ENCODE measurements around the gene STX1A.

Gene STX1A

GRCh38 chr7:73707045-73707631 is 12.3 kb downstream of the STX1A start:
- no peak for DNase-seq
- TF ChIP-seq POLR2A (IDR thresholded peaks at IDR 0.05; ENCODE audit: low read length), result no peak
- TF ChIP-seq GATA1 (IDR thresholded peaks at IDR 0.05; ENCODE audit: low read depth, low read length), result no peak

GRCh38 chr7:73706126-73707044 is 13.1 kb downstream of the STX1A start:
- DNase-seq, result peak; percentile 26 to 70
- TF ChIP-seq POLR2A (IDR thresholded peaks at IDR 0.05; ENCODE audit: low read length) (no peak), GATA1 (IDR thresholded peaks at IDR 0.05; ENCODE audit: low read depth, low read length) (no peak)

- TF ChIP-seq GATA1 (IDR thresholded peaks at IDR 0.05; ENCODE audit: low read depth, low read length) (no peak), POLR2A (IDR thresholded peaks at IDR 0.05; ENCODE audit: low read length) (no peak)
- no peak for DNase-seq
These were observed 13.9 kb downstream of the STX1A start for GRCh38 chr7:73705551-73705920.

- TF ChIP-seq POLR2A (IDR thresholded peaks at IDR 0.05; ENCODE audit: low read length), result no peak
- TF ChIP-seq GATA1 (IDR thresholded peaks at IDR 0.05; ENCODE audit: low read depth, low read length), result no peak
- no peak for DNase-seq
These were observed 14.6 kb downstream of the STX1A start for GRCh38 chr7:73704640-73705550.

GRCh38 chr7:73703757-73704639 is 15.5 kb downstream of the STX1A start:
- TF ChIP-seq POLR2A (IDR thresholded peaks at IDR 0.05; ENCODE audit: low read length) (no peak), GATA1 (IDR thresholded peaks at IDR 0.05; ENCODE audit: low read depth, low read length) (no peak)
- peak; percentile 70 to 83 for DNase-seq

GRCh38 chr7:73703225-73703624 is 16.2 kb downstream of the STX1A start:
- TF ChIP-seq GATA1 (IDR thresholded peaks at IDR 0.05; ENCODE audit: low read depth, low read length), result no peak
- no peak for TF ChIP-seq POLR2A (IDR thresholded peaks at IDR 0.05; ENCODE audit: low read length)
- DNase-seq, result no peak

GRCh38 chr7:73702665-73703064 is 16.8 kb downstream of the STX1A start:
- no peak for DNase-seq
- TF ChIP-seq GATA1 (IDR thresholded peaks at IDR 0.05; ENCODE audit: low read depth, low read length), result no peak
- no peak for TF ChIP-seq POLR2A (IDR thresholded peaks at IDR 0.05; ENCODE audit: low read length)

- DNase-seq, result no peak
- TF ChIP-seq GATA1 (IDR thresholded peaks at IDR 0.05; ENCODE audit: low read depth, low read length) (no peak), POLR2A (IDR thresholded peaks at IDR 0.05; ENCODE audit: low read length) (no peak)
These were observed 17.2 kb downstream of the STX1A start for GRCh38 chr7:73702226-73702625.

GRCh38 chr7:73701357-73701995 is 18.0 kb downstream of the STX1A start:
- peak; percentile 55 to 68 for DNase-seq
- TF ChIP-seq POLR2A (IDR thresholded peaks at IDR 0.05; ENCODE audit: low read length) (no peak), GATA1 (IDR thresholded peaks at IDR 0.05; ENCODE audit: low read depth, low read length) (no peak)

- TF ChIP-seq GATA1 (IDR thresholded peaks at IDR 0.05; ENCODE audit: low read depth, low read length) (no peak), POLR2A (IDR thresholded peaks at IDR 0.05; ENCODE audit: low read length) (no peak)
- no peak for DNase-seq
These were observed 18.8 kb downstream of the STX1A start for GRCh38 chr7:73700581-73701134.

- TF ChIP-seq POLR2A (IDR thresholded peaks at IDR 0.05; ENCODE audit: low read length) (no peak), GATA1 (IDR thresholded peaks at IDR 0.05; ENCODE audit: low read depth, low read length) (no peak)
- DNase-seq, result no peak
These were observed 19.4 kb downstream of the STX1A start for GRCh38 chr7:73700069-73700423.

GRCh38 chr7:73699370-73700068 is 19.9 kb downstream of the STX1A start:
- no peak for TF ChIP-seq GATA1 (IDR thresholded peaks at IDR 0.05; ENCODE audit: low read depth, low read length)
- no peak for TF ChIP-seq POLR2A (IDR thresholded peaks at IDR 0.05; ENCODE audit: low read length)
- DNase-seq, result no peak

Measured in erythroblast (primary cell).